HFFc6 (cell line): ENCODE data around the gene ALG6. TPM values are rescaled to one million over a fixed set of nuclear protein-coding genes. Genes with fewer than 3 reads are reported as not detected.
"Not testable (repeated sequence)": the region's sequence is repeated elsewhere in the genome, so short reads cannot be mapped to it uniquely, and the experiment has no call there.

Source experiments
- DNase-seq: peaks from one replicate; pipeline ENCODE4 v3.0.0-alpha.2; 2018
- H3K27ac Mint-ChIP-seq: 2 replicates; pipeline ENCODE4 v1.8.0; 2020; ENCODE audit warnings: mild to moderate bottlenecking, mixed read lengths
- H3K27me3 Mint-ChIP-seq: 2 replicates; pipeline ENCODE4 v1.8.0; 2021; ENCODE audit warnings: mild to moderate bottlenecking, moderate library complexity, mixed read lengths; ENCODE audit not compliant: insufficient read depth
- H3K36me3 Mint-ChIP-seq: 2 replicates; pipeline ENCODE4 v1.8.0; 2021; ENCODE audit warnings: low read depth, mixed read lengths
- H3K4me1 Mint-ChIP-seq: 2 replicates; pipeline ENCODE4 v1.8.0; 2020; ENCODE audit warnings: low read depth, mixed read lengths
- H3K4me3 Mint-ChIP-seq: 2 replicates; pipeline ENCODE4 v1.8.0; 2020; ENCODE audit warnings: mild to moderate bottlenecking, moderate library complexity, mixed read lengths
- H3K9me3 Mint-ChIP-seq: 2 replicates; pipeline ENCODE4 v1.8.0; 2020; ENCODE audit warnings: mild to moderate bottlenecking, mixed read lengths
- total RNA-seq, 6 experiments: library from RNA; stranded (reverse); fragmentation: NEBNext Ultra II Directional; extraction: Animal tissue kit (Norgen Biotek cat#: 25700); gene quantifications; 2 replicates in 1 of 6; 3 replicates in 5 of 6; pipeline ENCODE4 v1.2.3, GENCODE V29; 2021
- TF ChIP-seq, protein P1 (sequence below): fragments of 200-600 bp; sonication (generic); IDR thresholded peaks from 2 replicates; pipeline ENCODE4 v1.5.0; 2021; ENCODE audit warnings: antibody characterized with exemption, mild to moderate bottlenecking

The ALG6 gene
- total RNA-seq, 6 experiments from 2014 or later = 6.7 to 9.0 (median 7.7) TPM

DNA sequence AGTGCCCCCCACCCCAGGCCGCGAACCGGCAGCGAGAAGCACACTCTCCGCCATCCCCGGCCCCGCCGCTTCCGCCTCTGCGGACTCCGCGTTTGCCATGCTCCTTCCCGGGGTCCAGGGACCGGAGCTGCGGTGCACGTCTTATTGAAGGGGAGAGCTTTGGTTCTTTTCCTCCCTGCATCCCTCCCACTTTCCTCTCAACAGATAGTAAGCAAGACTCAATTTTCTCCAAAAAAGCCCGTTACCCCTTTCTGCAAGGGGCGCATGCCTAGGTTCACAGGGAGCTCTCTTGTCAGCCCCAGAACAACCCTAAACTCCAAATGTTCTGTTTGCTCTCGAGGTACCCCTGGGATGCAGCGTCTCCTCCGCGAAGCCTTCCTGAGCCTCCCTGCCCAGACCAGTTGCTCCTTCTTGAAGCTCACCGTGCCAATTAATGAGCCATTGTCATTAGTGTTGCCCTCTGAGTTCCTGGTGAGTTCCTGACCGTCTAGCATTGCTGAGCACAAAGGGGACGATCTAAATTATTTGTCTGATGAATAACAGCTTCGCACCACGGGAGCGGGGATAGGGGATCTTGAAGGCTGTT, 37.0 kb upstream of the ALG6 start:
- DNase-seq = no peak
- H3K27ac Mint-ChIP-seq = no peak overlapping the region
- no peaks in the 10 kb centered on the region for H3K9me3 Mint-ChIP-seq
- H3K27me3 Mint-ChIP-seq = peaks cover 52% of the 10 kb centered on the region
- H3K4me1 Mint-ChIP-seq = peaks cover 16% of the 10 kb centered on the region
- TF ChIP-seq, protein P1, sequence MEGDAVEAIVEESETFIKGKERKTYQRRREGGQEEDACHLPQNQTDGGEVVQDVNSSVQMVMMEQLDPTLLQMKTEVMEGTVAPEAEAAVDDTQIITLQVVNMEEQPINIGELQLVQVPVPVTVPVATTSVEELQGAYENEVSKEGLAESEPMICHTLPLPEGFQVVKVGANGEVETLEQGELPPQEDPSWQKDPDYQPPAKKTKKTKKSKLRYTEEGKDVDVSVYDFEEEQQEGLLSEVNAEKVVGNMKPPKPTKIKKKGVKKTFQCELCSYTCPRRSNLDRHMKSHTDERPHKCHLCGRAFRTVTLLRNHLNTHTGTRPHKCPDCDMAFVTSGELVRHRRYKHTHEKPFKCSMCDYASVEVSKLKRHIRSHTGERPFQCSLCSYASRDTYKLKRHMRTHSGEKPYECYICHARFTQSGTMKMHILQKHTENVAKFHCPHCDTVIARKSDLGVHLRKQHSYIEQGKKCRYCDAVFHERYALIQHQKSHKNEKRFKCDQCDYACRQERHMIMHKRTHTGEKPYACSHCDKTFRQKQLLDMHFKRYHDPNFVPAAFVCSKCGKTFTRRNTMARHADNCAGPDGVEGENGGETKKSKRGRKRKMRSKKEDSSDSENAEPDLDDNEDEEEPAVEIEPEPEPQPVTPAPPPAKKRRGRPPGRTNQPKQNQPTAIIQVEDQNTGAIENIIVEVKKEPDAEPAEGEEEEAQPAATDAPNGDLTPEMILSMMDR = no peak
- H3K36me3 Mint-ChIP-seq = no peaks in the 10 kb centered on the region
- no peak overlapping the region; the same call in 1 of the 2 replicates for H3K4me3 Mint-ChIP-seq

DNA sequence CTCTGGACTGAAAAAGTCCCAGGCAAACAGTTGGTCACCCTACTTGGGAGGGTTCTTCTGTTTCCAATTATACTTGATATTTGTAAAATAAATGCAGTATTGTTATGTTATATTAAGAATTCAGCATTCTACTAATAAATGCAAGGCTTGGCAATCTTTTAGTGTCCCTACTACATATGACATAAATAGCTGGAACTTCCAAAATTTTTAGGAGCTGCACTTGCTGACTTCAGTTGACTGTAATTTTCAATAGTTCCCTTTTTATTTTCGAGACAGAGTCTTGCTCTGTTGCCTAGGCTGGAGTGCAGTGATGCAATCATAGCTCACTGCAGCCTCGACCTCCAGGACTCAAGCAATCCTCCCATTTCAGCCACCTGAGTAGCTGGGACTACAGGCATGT, 25.0 kb upstream of the ALG6 start:
- H3K4me3 Mint-ChIP-seq = no peak overlapping the region
- no peaks in the 10 kb centered on the region for H3K4me1 Mint-ChIP-seq
- H3K27ac Mint-ChIP-seq = no peak overlapping the region
- TF ChIP-seq, protein P1 = no peak
- H3K27me3 Mint-ChIP-seq = peaks cover 16% of the 10 kb centered on the region
- H3K9me3 Mint-ChIP-seq = no peaks in the 10 kb centered on the region
- no peaks in the 10 kb centered on the region for H3K36me3 Mint-ChIP-seq
- no peak for DNase-seq

DNA sequence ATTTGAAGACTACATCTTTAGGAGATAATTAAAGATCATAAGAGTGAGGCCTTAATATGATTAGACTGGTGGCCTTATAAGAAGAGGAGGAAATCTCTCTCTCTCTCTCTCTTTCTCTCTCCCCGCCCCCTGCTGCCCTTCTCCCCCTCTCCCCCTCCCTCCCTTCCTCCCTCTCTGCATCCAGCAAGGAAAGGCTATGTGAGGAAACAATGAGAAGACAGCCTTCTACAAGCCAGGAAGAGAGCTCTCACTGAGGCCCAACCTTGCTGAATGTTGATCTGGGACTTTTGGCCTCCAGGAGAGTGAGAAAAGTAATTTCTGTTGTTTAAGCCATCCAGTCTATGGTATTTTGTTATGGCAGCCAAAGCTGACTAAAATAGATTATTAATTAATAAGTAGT, 23.5 kb upstream of the ALG6 start:
- Mint-ChIP-seq H3K4me3 (no peak overlapping the region), H3K9me3 (no peaks in the 10 kb centered on the region), H3K4me1 (no peaks in the 10 kb centered on the region), H3K27me3 (peaks cover 19% of the 10 kb centered on the region), H3K27ac (no peak overlapping the region), H3K36me3 (no peaks in the 10 kb centered on the region)
- no peak for DNase-seq
- TF ChIP-seq, protein P1 = no peak

DNA sequence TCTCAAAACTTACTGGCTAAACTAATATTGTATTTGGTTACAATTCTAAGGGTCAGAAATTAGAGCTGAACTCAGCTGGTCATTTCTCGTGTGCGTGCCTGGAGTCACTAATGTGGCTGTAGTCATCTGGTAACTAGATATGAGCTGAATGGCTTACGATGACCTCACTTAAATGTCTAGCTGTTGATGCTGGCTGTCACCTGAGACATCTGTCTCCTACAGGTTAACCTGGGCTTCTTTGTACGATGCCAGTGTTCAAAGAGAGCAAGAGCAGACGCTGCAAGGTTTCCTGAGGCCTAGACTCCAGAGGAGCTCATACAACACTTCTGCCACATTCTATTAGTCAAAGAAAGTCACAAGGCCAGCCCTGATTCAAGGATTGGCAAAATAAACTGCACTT, 17.1 kb upstream of the ALG6 start:
- DNase-seq = no peak
- Mint-ChIP-seq H3K27ac (no peak overlapping the region), H3K4me1 (no peaks in the 10 kb centered on the region), H3K9me3 (no peaks in the 10 kb centered on the region), H3K27me3 (peaks cover 17% of the 10 kb centered on the region), H3K4me3 (no peak overlapping the region), H3K36me3 (no peaks in the 10 kb centered on the region)
- TF ChIP-seq, protein P1 = no peak

DNA sequence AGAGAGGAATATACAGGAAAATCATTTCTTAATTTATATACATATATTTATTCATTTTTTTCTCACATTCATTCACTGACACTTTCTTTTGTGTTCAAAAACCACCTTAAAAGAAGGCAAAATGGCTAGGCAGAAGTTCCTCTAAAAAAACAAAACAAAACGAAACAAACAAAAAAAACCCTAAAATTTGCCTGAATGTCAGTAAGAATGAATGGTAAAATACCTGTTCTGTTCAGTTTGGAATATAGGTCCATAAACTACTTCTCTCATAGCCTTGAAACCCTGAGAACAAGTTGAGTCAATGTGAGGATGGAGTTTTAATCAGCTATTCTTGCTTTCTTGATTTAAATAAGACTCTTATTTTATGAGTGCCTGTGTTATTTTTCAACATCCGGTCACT, 14.7 kb upstream of the ALG6 start:
- H3K27me3 Mint-ChIP-seq = peaks cover 11% of the 10 kb centered on the region
- no peaks in the 10 kb centered on the region for H3K9me3 Mint-ChIP-seq
- TF ChIP-seq, protein P1 = no peak
- H3K4me1 Mint-ChIP-seq = no peaks in the 10 kb centered on the region
- H3K27ac Mint-ChIP-seq = no peak overlapping the region
- no peak overlapping the region for H3K4me3 Mint-ChIP-seq
- DNase-seq = no peak
- H3K36me3 Mint-ChIP-seq = no peaks in the 10 kb centered on the region

DNA sequence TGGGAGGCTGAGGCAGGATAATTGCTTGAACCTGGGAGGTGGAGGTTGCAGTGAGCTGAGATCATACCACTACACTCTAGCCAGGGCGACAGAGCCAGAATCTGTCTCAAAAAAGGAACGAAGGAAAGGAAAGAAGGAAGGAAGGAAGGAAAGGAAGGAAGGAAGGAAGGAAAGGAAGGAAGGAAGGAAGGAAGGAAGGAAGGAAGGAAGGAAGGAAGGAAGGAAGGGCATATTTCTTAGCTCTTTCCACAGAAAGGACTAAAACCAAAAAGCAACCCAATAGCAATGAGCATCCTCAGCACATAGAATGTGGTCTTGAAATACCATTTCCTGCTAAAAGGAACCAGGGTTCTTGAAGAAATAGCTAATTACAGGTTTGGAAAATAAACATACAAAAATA, 11.2 kb upstream of the ALG6 start:
- peaks cover 15% of the 10 kb centered on the region for H3K27me3 Mint-ChIP-seq
- H3K36me3 Mint-ChIP-seq, H3K27ac Mint-ChIP-seq, DNase-seq, H3K4me1 Mint-ChIP-seq, H3K9me3 Mint-ChIP-seq, H3K4me3 Mint-ChIP-seq: not testable (repeated sequence)
